SK-N-SH (cell line): Measurements from ENCODE around the gene TRIM47.

ENCODE experiments used
- CTCF ChIP-seq: fragments of 200-600 bp; sonication (generic); IDR thresholded peaks from 2 replicates; pipeline ENCODE4 v1.6.1; 2017; ENCODE audit warnings: antibody characterized with exemption, mild to moderate bottlenecking, moderate library complexity
- EP300 ChIP-seq, 2 experiments: IDR thresholded peaks; 2 replicates each; pipeline versions ENCODE4 v1.4.0 to v1.6.1; 2012; ENCODE audit warnings: borderline replicate concordance in 1 of 2, low read depth in 1 of 2, low read length in 1 of 2
- EZH2phosphoT487 ChIP-seq: fragments of 200-600 bp; sonication (generic); IDR thresholded peaks from 2 replicates; pipeline ENCODE4 v1.6.1; 2017; ENCODE audit warnings: low read depth, mixed run types, mild to moderate bottlenecking, antibody characterized with exemption, moderate library complexity, borderline replicate concordance
- FOXJ3 ChIP-seq: sonication (generic); formaldehyde crosslinking; IDR thresholded peaks from 2 replicates; pipeline ENCODE4 v1.5.1; 2020; ENCODE audit warnings: mild to moderate bottlenecking, missing genetic modification reagents
- GABPA ChIP-seq: IDR thresholded peaks from 2 replicates; pipeline ENCODE4 v1.4.0; 2012; ENCODE audit warnings: low read depth, mild to moderate bottlenecking
- NFIC ChIP-seq: IDR thresholded peaks from 2 replicates; pipeline ENCODE4 v1.4.0; 2012; ENCODE audit warnings: borderline replicate concordance
- PBX3 ChIP-seq: IDR thresholded peaks from 2 replicates; pipeline ENCODE4; 2012
- RAD21 ChIP-seq: IDR thresholded peaks from 2 replicates; pipeline ENCODE4 v1.6.1; 2012; ENCODE audit warnings: mild to moderate bottlenecking, low read length
- RCOR1 ChIP-seq: fragments of 150-350 bp; IDR thresholded peaks from 2 replicates; pipeline ENCODE4 v1.6.1; 2017; ENCODE audit warnings: antibody characterized with exemption, low read length
- REST ChIP-seq: IDR thresholded peaks from 2 replicates; pipeline ENCODE4 v1.6.1; 2012; ENCODE audit warnings: mild to moderate bottlenecking, low read depth, low read length, moderate library complexity
- RFX5 ChIP-seq: IDR thresholded peaks from 2 replicates; pipeline ENCODE4 v1.6.1; 2012; ENCODE audit warnings: mild to moderate bottlenecking, improper control_type of control experiment, low read length
- SMC3 ChIP-seq: IDR thresholded peaks from 2 replicates; pipeline ENCODE4 v1.6.1; 2012; ENCODE audit warnings: low read depth, low read length, improper control_type of control experiment
- TAF1 ChIP-seq: IDR thresholded peaks from 2 replicates; pipeline ENCODE4 v1.6.1; 2012; ENCODE audit warnings: low read depth, mild to moderate bottlenecking, low read length, moderate library complexity, borderline replicate concordance
- USF1 ChIP-seq: IDR thresholded peaks from 2 replicates; pipeline ENCODE4 v1.4.0; 2012; ENCODE audit warnings: low read depth, borderline replicate concordance

GRCh38 chr17:75910699-75911098 is 32.3 kb upstream of the TRIM47 start:
- TF ChIP-seq NFIC (no peak), CTCF (no peak), RCOR1 (no peak), REST (no peak), EP300 (IDR thresholded peaks at IDR 0.05; ENCODE audit: borderline replicate concordance in 1 of 2, low read depth in 1 of 2, low read length in 1 of 2) (no peak), EZH2phosphoT487 (no peak), RFX5 (no peak), GABPA (no peak), SMC3 (no peak), FOXJ3 (CRISPR knock-in tag) (no peak), TAF1 (no peak), RAD21 (no peak), USF1 (no peak), PBX3 (no peak)
